Trophoblast cell (in vitro differentiated cells and primary cell): ENCODE data around the gene CCDC88A.

ENCODE experiments used
- DNase-seq, 2 donors: peaks; one replicate each; pipeline ENCODE4 v3.0.0-alpha.2; 2016
- H2AFZ ChIP-seq: 2 replicates; pipeline ENCODE4 v1.6.1; 2013; ENCODE audit warnings: low read length, moderate library complexity, mild to moderate bottlenecking; ENCODE audit not compliant: insufficient read depth, poor library complexity
- H2AK5ac ChIP-seq: 2 replicates; pipeline ENCODE4 v1.6.1; 2013; ENCODE audit warnings: mild to moderate bottlenecking, low read length
- H2BK120ac ChIP-seq: 2 replicates; pipeline ENCODE4 v1.6.1; 2013; ENCODE audit warnings: low read length, mild to moderate bottlenecking, moderate library complexity; ENCODE audit not compliant: insufficient read depth, poor library complexity
- H2BK12ac ChIP-seq: 2 replicates; pipeline ENCODE4 v1.6.1; 2013; ENCODE audit warnings: mild to moderate bottlenecking, low read length, moderate library complexity
- H2BK5ac ChIP-seq: 2 replicates; pipeline ENCODE4 v1.6.1; 2013; ENCODE audit warnings: low read length, low read depth, moderate library complexity, mild to moderate bottlenecking; ENCODE audit not compliant: poor library complexity
- H3K14ac ChIP-seq: 2 replicates; pipeline ENCODE4 v1.6.1; 2013; ENCODE audit warnings: mild to moderate bottlenecking, low read length
- H3K18ac ChIP-seq: 2 replicates; pipeline ENCODE4 v1.6.1; 2013; ENCODE audit warnings: mild to moderate bottlenecking, low read length
- H3K23ac ChIP-seq: 2 replicates; pipeline ENCODE4 v1.6.1; 2013; ENCODE audit warnings: low read length
- H3K27ac ChIP-seq: 2 replicates; pipeline ENCODE4 v1.5.1; 2013; ENCODE audit warnings: low read depth, mild to moderate bottlenecking, inconsistent platforms, low read length, moderate library complexity
- H3K27me3 ChIP-seq: 2 replicates; pipeline ENCODE4 v1.6.1; 2013; ENCODE audit warnings: inconsistent platforms, mild to moderate bottlenecking, low read length, moderate library complexity; ENCODE audit not compliant: insufficient read depth
- H3K36me3 ChIP-seq, 2 experiments: 1 replicate in 1 of 2; 2 replicates in 1 of 2; pipeline ENCODE4 v1.6.1; 2013; ENCODE audit warnings: low read length in 2 of 2, mild to moderate bottlenecking in 2 of 2, moderate library complexity in 1 of 2; ENCODE audit not compliant: insufficient read depth in 2 of 2, control insufficient read depth in 1 of 2
- H3K4ac ChIP-seq: 2 replicates; pipeline ENCODE4 v1.6.1; 2013; ENCODE audit warnings: low read depth, mild to moderate bottlenecking, low read length, moderate library complexity
- H3K4me1 ChIP-seq, 2 experiments: 1 replicate in 1 of 2; 2 replicates in 1 of 2; pipeline ENCODE4 v1.6.1; 2013; ENCODE audit warnings: low read length in 2 of 2, mild to moderate bottlenecking in 2 of 2, moderate library complexity in 1 of 2; ENCODE audit not compliant: insufficient read depth in 2 of 2, control insufficient read depth in 1 of 2
- H3K4me2 ChIP-seq: 2 replicates; pipeline ENCODE4 v1.6.1; 2013; ENCODE audit warnings: inconsistent platforms, mild to moderate bottlenecking, low read length, moderate library complexity
- H3K4me3 ChIP-seq: 2 replicates; pipeline ENCODE4 v1.5.1; 2013; ENCODE audit warnings: mild to moderate bottlenecking, low read depth, low read length, inconsistent platforms
- H3K79me1 ChIP-seq: one replicate; pipeline ENCODE4 v1.6.1; 2013; ENCODE audit warnings: low read length
- H3K79me2 ChIP-seq: 2 replicates; pipeline ENCODE4 v1.6.1; 2013; ENCODE audit warnings: low read length, mild to moderate bottlenecking; ENCODE audit not compliant: control insufficient read depth, insufficient read depth, poor library complexity
- H3K9ac ChIP-seq: 2 replicates; pipeline ENCODE4 v1.6.1; 2013; ENCODE audit warnings: mild to moderate bottlenecking, low read length
- H3K9me3 ChIP-seq: 2 replicates; pipeline ENCODE4 v1.6.1; 2013; ENCODE audit warnings: low read depth, mild to moderate bottlenecking, control low read depth, inconsistent platforms, low read length; ENCODE audit not compliant: insufficient read depth
- H4K12ac ChIP-seq: 2 replicates; pipeline ENCODE4 v1.6.1; 2013; ENCODE audit warnings: low read depth, mild to moderate bottlenecking, low read length, moderate library complexity
- H4K8ac ChIP-seq: 2 replicates; pipeline ENCODE4 v1.6.1; 2013; ENCODE audit warnings: low read depth, mild to moderate bottlenecking, low read length, moderate library complexity
- H4K91ac ChIP-seq: one replicate; pipeline ENCODE4 v1.6.1; 2013; ENCODE audit warnings: low read depth, mild to moderate bottlenecking, low read length, moderate library complexity
- WGBS: extraction: QIAGEN DNeasy Blood & Tissue Kit; methylation state at CpG from one replicate; pipeline ENCODE4 v1.1.7; 2013; ENCODE audit warnings: missing lambda C conversion rate; ENCODE audit not compliant: insufficient read length, insufficient coverage; ENCODE audit errors: extremely low coverage; 5-methylcytosine and 5-hydroxymethylcytosine counted together

Gene CCDC88A

DNA sequence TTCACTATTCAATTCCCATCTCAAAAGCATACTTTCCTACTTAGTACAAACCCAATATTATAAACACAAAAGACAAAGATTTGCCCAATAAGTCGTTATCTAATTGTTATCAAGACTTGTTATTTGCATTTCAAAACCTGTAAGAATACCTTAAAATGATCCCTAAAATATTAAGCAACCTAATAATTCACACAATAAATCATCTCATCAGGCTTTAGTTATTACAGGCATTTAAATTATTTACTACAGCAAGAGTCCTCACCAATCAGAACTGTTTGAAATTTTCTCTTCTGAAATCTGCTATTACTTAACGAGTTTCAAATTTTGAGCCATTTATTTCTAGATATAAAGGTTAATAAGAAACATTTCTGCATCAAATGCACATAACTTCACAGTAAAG lies 1.6 kb downstream of the CCDC88A start:
- Histone ChIP-seq H3K18ac (no peak overlapping the region), H3K14ac (no peak overlapping the region), H2BK120ac (no peak overlapping the region), H2BK12ac (no peak overlapping the region), H3K27ac (no peak overlapping the region), H3K36me3 (peaks cover 3% of the 10 kb centered on the region in 2 experiments), H4K91ac (no peak overlapping the region), H3K4ac (no peak overlapping the region), H3K9me3 (no peaks in the 10 kb centered on the region), H2AK5ac (no peak overlapping the region), H3K4me3 (no peak overlapping the region), H3K79me2 (no peaks in the 10 kb centered on the region), H3K4me1 (no peaks in the 10 kb centered on the region), H3K9ac (no peak overlapping the region), H3K23ac (no peak overlapping the region), H2BK5ac (no peak overlapping the region), H3K79me1 (peaks cover 5% of the 10 kb centered on the region), H3K4me2 (no peak overlapping the region), H2AFZ (no peak overlapping the region), H4K8ac (no peak overlapping the region), H4K12ac (no peak overlapping the region), H3K27me3 (no peaks in the 10 kb centered on the region)
- no CpG with 5 or more reads among the region's 2 CpGs for WGBS
- DNase-seq: no peak

GRCh38 chr2:55416786-55417568 lies 2.7 kb downstream of the CCDC88A start:
- Histone ChIP-seq H2AK5ac (no peak overlapping the region), H3K23ac (no peak overlapping the region), H3K9ac (no peak overlapping the region), H3K9me3 (no peaks in the 10 kb centered on the region), H4K8ac (no peak overlapping the region), H3K27me3 (no peaks in the 10 kb centered on the region), H3K36me3 (peaks cover 3 to 6% of the 10 kb centered on the region in 2 experiments), H4K12ac (no peak overlapping the region), H2BK120ac (no peak overlapping the region), H2BK5ac (no peak overlapping the region), H3K79me1 (peaks cover 5% of the 10 kb centered on the region), H2AFZ (no peak overlapping the region), H2BK12ac (no peak overlapping the region), H3K4ac (no peak overlapping the region), H3K4me1 (no peaks in the 10 kb centered on the region), H3K4me2 (no peak overlapping the region), H3K18ac (no peak overlapping the region), H3K4me3 (no peak overlapping the region), H3K79me2 (no peaks in the 10 kb centered on the region), H3K27ac (no peak overlapping the region), H4K91ac (no peak overlapping the region), H3K14ac (no peak overlapping the region)
- no peak for DNase-seq
- no CpG with 5 or more reads among the region's 5 CpGs for WGBS

- no peak overlapping the region for H3K4ac ChIP-seq
- H3K79me1 ChIP-seq: peaks cover 5% of the 10 kb centered on the region
- H3K18ac ChIP-seq: no peak overlapping the region
- no peak overlapping the region for H3K23ac ChIP-seq
- no peaks in the 10 kb centered on the region for H3K9me3 ChIP-seq
- no peak overlapping the region for H4K91ac ChIP-seq
- no peaks in the 10 kb centered on the region for H3K79me2 ChIP-seq
- no peak overlapping the region for H3K4me2 ChIP-seq
- no peak for DNase-seq
- no peak overlapping the region for H2AFZ ChIP-seq
- no peaks in the 10 kb centered on the region for H3K27me3 ChIP-seq
- H4K12ac ChIP-seq: no peak overlapping the region
- H2BK5ac ChIP-seq: no peak overlapping the region
- H3K14ac ChIP-seq: no peak overlapping the region
- peaks cover 4 to 9% of the 10 kb centered on the region in 2 experiments for H3K36me3 ChIP-seq
- WGBS: no CpG with 5 or more reads among the region's 2 CpGs
- no peak overlapping the region for H4K8ac ChIP-seq
- no peak overlapping the region for H3K4me3 ChIP-seq
- no peak overlapping the region for H3K27ac ChIP-seq
- no peak overlapping the region for H3K9ac ChIP-seq
- H2BK12ac ChIP-seq: no peak overlapping the region
- no peak overlapping the region for H2AK5ac ChIP-seq
- H3K4me1 ChIP-seq: no peaks in the 10 kb centered on the region
- no peak overlapping the region for H2BK120ac ChIP-seq
Observed at GRCh38 chr2:55415300-55415699, 4.4 kb downstream of the CCDC88A start.

- no peak overlapping the region for H3K4me3 ChIP-seq
- H3K27ac ChIP-seq: no peak overlapping the region
- H3K4me1 ChIP-seq: no peaks in the 10 kb centered on the region
- WGBS: 100% methylated on average over 1 of the region's 12 CpGs
- no peak overlapping the region for H4K91ac ChIP-seq
- H3K79me2 ChIP-seq: no peaks in the 10 kb centered on the region
- H2AFZ ChIP-seq: no peak overlapping the region
- H4K8ac ChIP-seq: no peak overlapping the region
- H4K12ac ChIP-seq: no peak overlapping the region
- no peaks in the 10 kb centered on the region for H3K27me3 ChIP-seq
- H2BK120ac ChIP-seq: no peak overlapping the region
- no peak overlapping the region for H3K4me2 ChIP-seq
- no peak overlapping the region for H3K9ac ChIP-seq
- H3K79me1 ChIP-seq: no peaks in the 10 kb centered on the region
- H2BK5ac ChIP-seq: no peak overlapping the region
- H2BK12ac ChIP-seq: no peak overlapping the region
- no peak overlapping the region for H3K4ac ChIP-seq
- no peak overlapping the region for H2AK5ac ChIP-seq
- no peak overlapping the region for H3K18ac ChIP-seq
- no peak overlapping the region for H3K23ac ChIP-seq
- DNase-seq: no peak
- peaks cover 7 to 9% of the 10 kb centered on the region in 2 experiments for H3K36me3 ChIP-seq
- H3K9me3 ChIP-seq: peaks cover 1% of the 10 kb centered on the region
- H3K14ac ChIP-seq: no peak overlapping the region
Observed at GRCh38 chr2:55408918-55409868, 10.5 kb downstream of the CCDC88A start.
